ENCODE results near the gene SON. TPM values are rescaled to one million over a fixed set of nuclear protein-coding genes. Genes with fewer than 3 reads are reported as not detected.

The SON gene
- polyA plus RNA-seq, 3 donors: 66.4 to 269 (median 184) TPM

DNA sequence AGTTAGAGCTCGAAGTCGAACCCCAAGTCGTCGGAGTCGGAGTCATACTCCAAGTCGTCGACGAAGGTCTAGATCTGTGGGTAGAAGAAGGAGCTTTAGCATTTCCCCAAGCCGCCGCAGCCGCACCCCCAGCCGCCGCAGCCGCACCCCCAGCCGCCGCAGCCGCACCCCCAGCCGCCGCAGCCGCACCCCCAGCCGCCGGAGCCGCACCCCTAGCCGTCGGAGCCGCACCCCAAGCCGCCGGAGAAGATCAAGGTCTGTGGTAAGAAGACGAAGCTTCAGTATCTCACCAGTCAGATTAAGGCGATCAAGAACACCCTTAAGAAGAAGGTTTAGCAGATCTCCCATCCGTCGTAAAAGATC, 12.1 kb downstream of the SON start:
- peaks cover 85 to 97% of the 10 kb centered on the region in 2 donors for H3K36me3 Mint-ChIP-seq
- peaks cover 7% of the 10 kb centered on the region for H3K4me1 Mint-ChIP-seq
- Histone ChIP-seq H3K27me3 (ENCODE audit: control insufficient read depth in 2 of 2, insufficient read depth in 2 of 2, low read length in 2 of 2) (no peaks in the 10 kb centered on the region), H3K79me2 (ENCODE audit: insufficient read depth, low read length) (peaks cover 100% of the 10 kb centered on the region), H3K4me1 (ENCODE audit: control insufficient read depth in 1 of 2, insufficient read depth in 2 of 2, low read length in 2 of 2) (no peaks in the 10 kb centered on the region), H3K36me3 (replicated peaks in 1 of 2; ENCODE audit: control insufficient read depth in 1 of 2, insufficient read depth in 2 of 2, low read length in 2 of 2) (peaks cover 91 to 99% of the 10 kb centered on the region in 2 donors), H3K27ac (ENCODE audit: low read depth in 1 of 2, low read length in 2 of 2) (no peak overlapping the region), H3K4me3 (replicated peaks in 1 of 3; ENCODE audit: low read depth in 2 of 3, low read length in 3 of 3) (no peak overlapping the region), H3K4me2 (replicated peaks; ENCODE audit: extremely low read depth, low read length, poor library complexity, severe bottlenecking) (no peak overlapping the region), H4K20me1 (ENCODE audit: insufficient read depth, low read length) (peaks cover 99% of the 10 kb centered on the region), H3K9ac (ENCODE audit: insufficient read depth, low read length, poor library complexity, severe bottlenecking) (no peak overlapping the region), H3K9me3 (replicated peaks in 1 of 2; ENCODE audit: control insufficient read depth in 1 of 2, insufficient read depth in 1 of 2, low read length in 2 of 2) (no peaks in the 10 kb centered on the region), H2AFZ (ENCODE audit: insufficient read depth, low read depth, low read length, poor library complexity, severe bottlenecking) (no peak overlapping the region)
- H3K9me3 Mint-ChIP-seq: peaks cover 0 to 6% (median 0%) of the 10 kb centered on the region in 7 donors
- TF ChIP-seq, protein P1, sequence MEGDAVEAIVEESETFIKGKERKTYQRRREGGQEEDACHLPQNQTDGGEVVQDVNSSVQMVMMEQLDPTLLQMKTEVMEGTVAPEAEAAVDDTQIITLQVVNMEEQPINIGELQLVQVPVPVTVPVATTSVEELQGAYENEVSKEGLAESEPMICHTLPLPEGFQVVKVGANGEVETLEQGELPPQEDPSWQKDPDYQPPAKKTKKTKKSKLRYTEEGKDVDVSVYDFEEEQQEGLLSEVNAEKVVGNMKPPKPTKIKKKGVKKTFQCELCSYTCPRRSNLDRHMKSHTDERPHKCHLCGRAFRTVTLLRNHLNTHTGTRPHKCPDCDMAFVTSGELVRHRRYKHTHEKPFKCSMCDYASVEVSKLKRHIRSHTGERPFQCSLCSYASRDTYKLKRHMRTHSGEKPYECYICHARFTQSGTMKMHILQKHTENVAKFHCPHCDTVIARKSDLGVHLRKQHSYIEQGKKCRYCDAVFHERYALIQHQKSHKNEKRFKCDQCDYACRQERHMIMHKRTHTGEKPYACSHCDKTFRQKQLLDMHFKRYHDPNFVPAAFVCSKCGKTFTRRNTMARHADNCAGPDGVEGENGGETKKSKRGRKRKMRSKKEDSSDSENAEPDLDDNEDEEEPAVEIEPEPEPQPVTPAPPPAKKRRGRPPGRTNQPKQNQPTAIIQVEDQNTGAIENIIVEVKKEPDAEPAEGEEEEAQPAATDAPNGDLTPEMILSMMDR (IDR thresholded peaks at IDR 0.05): no peak
- 99% methylated on average over 12 of the region's 32 CpGs for WGBS (ENCODE audit: insufficient coverage)
- H3K4me3 Mint-ChIP-seq: no peak overlapping the region
- peak overlapping the region in 1 of 7 donors; percentile 12 for H3K27ac Mint-ChIP-seq
- no peak for DNase-seq
- intact Hi-C loops (cut with micrococcal nuclease): no loop called here
- no peaks in the 10 kb centered on the region for H3K27me3 Mint-ChIP-seq (ENCODE audit: low read depth in 3 of 3)

GRCh38 chr21:33557447-33557846, 14.6 kb downstream of the SON start:
- Histone ChIP-seq H3K27ac (ENCODE audit: low read depth in 1 of 2, low read length in 2 of 2) (no peak overlapping the region), H3K27me3 (ENCODE audit: control insufficient read depth in 2 of 2, insufficient read depth in 2 of 2, low read length in 2 of 2) (no peaks in the 10 kb centered on the region), H3K9ac (ENCODE audit: insufficient read depth, low read length, poor library complexity, severe bottlenecking) (no peak overlapping the region), H3K9me3 (replicated peaks in 1 of 2; ENCODE audit: control insufficient read depth in 1 of 2, insufficient read depth in 1 of 2, low read length in 2 of 2) (no peaks in the 10 kb centered on the region), H2AFZ (ENCODE audit: insufficient read depth, low read depth, low read length, poor library complexity, severe bottlenecking) (no peak overlapping the region), H3K4me3 (replicated peaks in 1 of 3; ENCODE audit: low read depth in 2 of 3, low read length in 3 of 3) (no peak overlapping the region), H3K79me2 (ENCODE audit: insufficient read depth, low read length) (peaks cover 94% of the 10 kb centered on the region), H3K36me3 (replicated peaks in 1 of 2; ENCODE audit: control insufficient read depth in 1 of 2, insufficient read depth in 2 of 2, low read length in 2 of 2) (peaks cover 91 to 99% of the 10 kb centered on the region in 2 donors), H3K4me1 (ENCODE audit: control insufficient read depth in 1 of 2, insufficient read depth in 2 of 2, low read length in 2 of 2) (no peaks in the 10 kb centered on the region), H4K20me1 (ENCODE audit: insufficient read depth, low read length) (peaks cover 99% of the 10 kb centered on the region), H3K4me2 (replicated peaks; ENCODE audit: extremely low read depth, low read length, poor library complexity, severe bottlenecking) (no peak overlapping the region)
- Mint-ChIP-seq H3K4me1 (peaks cover 7% of the 10 kb centered on the region), H3K9me3 (peaks cover 0 to 3% (median 0%) of the 10 kb centered on the region in 7 donors), H3K27me3 (ENCODE audit: low read depth in 3 of 3) (no peaks in the 10 kb centered on the region), H3K4me3 (no peak overlapping the region), H3K27ac (no peak overlapping the region), H3K36me3 (peaks cover 85 to 93% of the 10 kb centered on the region in 2 donors)
- TF ChIP-seq, protein P1 (IDR thresholded peaks at IDR 0.05): no peak
- intact Hi-C loops (cut with micrococcal nuclease): no loop called here
- no peak for DNase-seq
- 98% methylated on average over 13 of the region's 19 CpGs for WGBS (ENCODE audit: insufficient coverage)
